Measurements from ENCODE around the gene RXFP4.

- TF ChIP-seq CTCF (conservative IDR thresholded peaks at IDR 0.05; ENCODE audit: low read length) (no peak), EZH2phosphoT487 (IDR thresholded peaks at IDR 0.05; ENCODE audit: borderline replicate concordance) (no peak)
Observed at GRCh38 chr1:155934097-155934935, 7.1 kb upstream of the RXFP4 start, which contains the start of gene KHDC4.

Data from Loucy (cell line).